ENCODE results near the gene FOSB. TPM values are rescaled to one million over a fixed set of nuclear protein-coding genes. Genes with fewer than 3 reads are reported as not detected.

FOSB gene
- total and polyA plus RNA-seq, 7 experiments from 2014 or later, result 2.1 to 1,925 (median 19.3) TPM

- Histone ChIP-seq H3K27ac (ENCODE audit: low read depth, low read length) (no peak overlapping the region), H3K36me3 (ENCODE audit: control insufficient read depth in 2 of 3, insufficient read depth in 3 of 3, low read length in 3 of 3) (no peaks in the 10 kb centered on the region), H3K4me3 (ENCODE audit: low read length) (no peak overlapping the region), H3K27me3 (ENCODE audit: control insufficient read depth in 2 of 2, insufficient read depth in 2 of 2, low read length in 2 of 2) (no peaks in the 10 kb centered on the region), H3K9me3 (ENCODE audit: control insufficient read depth in 2 of 3, low read length in 3 of 3) (no peaks in the 10 kb centered on the region), H3K4me1 (ENCODE audit: control insufficient read depth in 2 of 2, insufficient read depth in 2 of 2, low read length in 2 of 2) (peaks cover 28 to 38% of the 10 kb centered on the region in 2 donors)
- H3K27me3 Mint-ChIP-seq, result peaks cover 12 to 33% (median 19%) of the 10 kb centered on the region in 5 donors
- DNase-seq (no peak), ATAC-seq (no peak)
- peaks cover 28 to 47% (median 39%) of the 10 kb centered on the region in 7 donors for H3K4me1 Mint-ChIP-seq
- intact Hi-C loops (cut with micrococcal nuclease), result loop anchor here in 1 of 2 donors (5.0 kb wide), 1 partner anchor 493 kb away; the partner anchor contains the start of gene RELB
- CTCF ChIA-PET, result interaction anchor here (1.5 to 2.4 kb wide), 6 partner anchors 10 to 146 kb away, joined by 4 to 11 read pairs (median 8); no protein-coding TSS in a partner anchor
- peak overlapping the region in 1 of 9 donors; percentile 62 for H3K27ac Mint-ChIP-seq
- H3K4me3 Mint-ChIP-seq, result peak overlapping the region; percentile 63 to 92 (median 76)
- POLR2A ChIA-PET, result no interaction called here
- peaks cover 0 to 4% (median 0%) of the 10 kb centered on the region in 5 donors for H3K36me3 Mint-ChIP-seq
- H3K9me3 Mint-ChIP-seq, result peaks cover 0 to 1% (median 0%) of the 10 kb centered on the region in 11 donors
These were observed 27.4 kb downstream of the FOSB start for GRCh38 chr19:45495178-45495577.

GRCh38 chr19:45496349-45496953 lies 28.7 kb downstream of the FOSB start:
- H3K4me1 ChIP-seq (ENCODE audit: control insufficient read depth in 2 of 2, insufficient read depth in 2 of 2, low read length in 2 of 2), result peaks cover 28 to 38% of the 10 kb centered on the region in 2 donors
- Mint-ChIP-seq H3K36me3 (peaks cover 0 to 8% (median 4%) of the 10 kb centered on the region in 5 donors), H3K4me1 (peaks cover 28 to 52% (median 48%) of the 10 kb centered on the region in 7 donors)

GRCh38 chr19:45497791-45498190 lies 30.0 kb downstream of the FOSB start:
- POLR2A ChIA-PET, result interaction anchor here (0.6 kb wide), 1 partner anchor 8 kb away, joined by 3 read pairs; no protein-coding TSS in a partner anchor
- Histone ChIP-seq H3K27ac (ENCODE audit: low read depth, low read length) (no peak overlapping the region), H3K4me1 (ENCODE audit: control insufficient read depth in 2 of 2, insufficient read depth in 2 of 2, low read length in 2 of 2) (peaks cover 28 to 35% of the 10 kb centered on the region in 2 donors), H3K36me3 (ENCODE audit: control insufficient read depth in 2 of 3, insufficient read depth in 3 of 3, low read length in 3 of 3) (no peaks in the 10 kb centered on the region), H3K27me3 (ENCODE audit: control insufficient read depth in 2 of 2, insufficient read depth in 2 of 2, low read length in 2 of 2) (no peaks in the 10 kb centered on the region), H3K4me3 (ENCODE audit: low read length) (no peak overlapping the region), H3K9me3 (ENCODE audit: control insufficient read depth in 2 of 3, low read length in 3 of 3) (no peaks in the 10 kb centered on the region)
- H3K27me3 Mint-ChIP-seq, result peaks cover 5 to 37% (median 10%) of the 10 kb centered on the region in 5 donors
- H3K4me1 Mint-ChIP-seq, result peaks cover 28 to 52% (median 48%) of the 10 kb centered on the region in 7 donors
- no peak for DNase-seq
- peak overlapping the region; percentile 73 to 97 (median 84) for H3K4me3 Mint-ChIP-seq
- intact Hi-C loops (cut with micrococcal nuclease), result loop anchor here (1.0 to 5.0 kb wide), 7 partner anchors 9 to 495 kb away; partner anchors contain the start of genes OPA3 (in 1 of the 2) and RELB (in 1 of the 2)
- peaks cover 0 to 9% (median 4%) of the 10 kb centered on the region in 5 donors for H3K36me3 Mint-ChIP-seq
- H3K9me3 Mint-ChIP-seq, result no peaks in the 10 kb centered on the region
- H3K27ac Mint-ChIP-seq, result peak overlapping the region in 6 of 9 donors; percentile 22 to 87 (median 66)
- ATAC-seq, result no peak
- CTCF ChIA-PET, result interaction anchor here (0.6 to 1.6 kb wide), 2 partner anchors 19 to 801 kb away, joined by 3 to 4 read pairs; no protein-coding TSS in a partner anchor

More at GRCh38 chr19:45496349-45496953, 28.7 kb downstream of the FOSB start:
- Histone ChIP-seq H3K36me3 (ENCODE audit: control insufficient read depth in 2 of 3, insufficient read depth in 3 of 3, low read length in 3 of 3) (no peaks in the 10 kb centered on the region), H3K4me3 (ENCODE audit: low read length) (peak overlapping the region; percentile 65), H3K27ac (ENCODE audit: low read depth, low read length) (no peak overlapping the region), H3K9me3 (ENCODE audit: control insufficient read depth in 2 of 3, low read length in 3 of 3) (no peaks in the 10 kb centered on the region), H3K27me3 (ENCODE audit: control insufficient read depth in 2 of 2, insufficient read depth in 2 of 2, low read length in 2 of 2) (no peaks in the 10 kb centered on the region)
- Mint-ChIP-seq H3K9me3 (peaks cover 0 to 1% (median 0%) of the 10 kb centered on the region in 11 donors), H3K4me3 (peak overlapping the region; percentile 72 to 97 (median 77)), H3K27ac (peak overlapping the region in 4 of 9 donors; percentile 12 to 87 (median 48)), H3K27me3 (peaks cover 12 to 37% (median 19%) of the 10 kb centered on the region in 5 donors)
- CTCF ChIA-PET, result interaction anchor here (0.7 to 2.4 kb wide), 5 partner anchors 11 to 145 kb away, joined by 3 to 11 read pairs (median 9); no protein-coding TSS in a partner anchor
- POLR2A ChIA-PET, result interaction anchor here (0.6 to 1.3 kb wide), 8 partner anchors 9 to 408 kb away, joined by 3 to 5 read pairs (median 4); partner anchors contain the start of genes FOSB and OPA3
- DNase-seq (peak in 7 of 9 donors; percentile 44 to 75 (median 55)), ATAC-seq (peak; percentile 33)
- intact Hi-C loops (cut with micrococcal nuclease), result loop anchor here in 1 of 2 donors (5.0 kb wide), 1 partner anchor 494 kb away; the partner anchor contains the start of gene RELB

- peaks cover 28 to 35% of the 10 kb centered on the region in 2 donors for H3K4me1 ChIP-seq (ENCODE audit: control insufficient read depth in 2 of 2, insufficient read depth in 2 of 2, low read length in 2 of 2)
- Mint-ChIP-seq H3K27me3 (peaks cover 0 to 35% (median 7%) of the 10 kb centered on the region in 5 donors), H3K4me3 (peak within 1 kb of the TSS; percentile 84 to 97 (median 88)), H3K9me3 (no peaks in the 10 kb centered on the region), H3K4me1 (peaks cover 28 to 48% (median 42%) of the 10 kb centered on the region in 7 donors), H3K36me3 (peaks cover 0 to 9% (median 4%) of the 10 kb centered on the region in 5 donors), H3K27ac (peak within 1 kb of the TSS; percentile 63 to 90 (median 79))
- POLR2A ChIA-PET, result interaction anchor here (0.8 to 1.9 kb wide), 7 partner anchors 9 to 384 kb away, joined by 3 to 7 read pairs (median 4); partner anchors contain the start of gene VASP
- H3K27me3 ChIP-seq (ENCODE audit: control insufficient read depth in 2 of 2, insufficient read depth in 2 of 2, low read length in 2 of 2), result no peaks in the 10 kb centered on the region
- peak within 1 kb of the TSS; percentile 71 for H3K4me3 ChIP-seq (ENCODE audit: low read length)
- intact Hi-C loops (cut with micrococcal nuclease), result loop anchor here in 1 of 2 donors (1.0 to 5.0 kb wide), 3 partner anchors 25 to 496 kb away; partner anchors contain the start of gene RELB
- H3K36me3 ChIP-seq (ENCODE audit: control insufficient read depth in 2 of 3, insufficient read depth in 3 of 3, low read length in 3 of 3), result no peaks in the 10 kb centered on the region
- H3K27ac ChIP-seq (ENCODE audit: low read depth, low read length), result peak within 1 kb of the TSS; percentile 11
- H3K9me3 ChIP-seq (ENCODE audit: control insufficient read depth in 2 of 3, low read length in 3 of 3), result no peaks in the 10 kb centered on the region
- DNase-seq (peak; percentile 49 to 67 (median 60)), ATAC-seq (peak; percentile 65)
- CTCF ChIA-PET, result interaction anchor here (0.6 to 1.8 kb wide), 5 partner anchors 11 to 802 kb away, joined by 3 to 12 read pairs (median 4); no protein-coding TSS in a partner anchor
These were observed 30.8 kb downstream of the FOSB start, which contains the start of gene PPM1N for GRCh38 chr19:45498411-45499195. PPM1N (plus strand) TSS chr19:45498443; CDS start chr19:45498473, 30 bp downstream.

- CTCF ChIA-PET, result interaction anchor here (0.6 to 1.8 kb wide), 5 partner anchors 10 to 407 kb away, joined by 3 to 12 read pairs (median 4); no protein-coding TSS in a partner anchor
- ATAC-seq (peak; percentile 18), DNase-seq (peak in 8 of 9 donors; percentile 46 to 68 (median 61))
- intact Hi-C loops (cut with micrococcal nuclease), result loop anchor here in 1 of 2 donors (5.0 kb wide), 1 partner anchor 497 kb away; the partner anchor contains the start of gene RELB
- peak overlapping the region; percentile 62 for H3K4me3 ChIP-seq (ENCODE audit: low read length)
- Mint-ChIP-seq H3K27me3 (peaks cover 0 to 35% (median 7%) of the 10 kb centered on the region in 5 donors), H3K4me3 (peak overlapping the region; percentile 35 to 97 (median 74)), H3K27ac (peak overlapping the region in 8 of 9 donors; percentile 3 to 81 (median 54)), H3K36me3 (peaks cover 0 to 9% (median 4%) of the 10 kb centered on the region in 5 donors), H3K4me1 (peaks cover 28 to 45% (median 41%) of the 10 kb centered on the region in 7 donors), H3K9me3 (no peaks in the 10 kb centered on the region)
- no peak overlapping the region for H3K27ac ChIP-seq (ENCODE audit: low read depth, low read length)
- no peaks in the 10 kb centered on the region for H3K36me3 ChIP-seq (ENCODE audit: control insufficient read depth in 2 of 3, insufficient read depth in 3 of 3, low read length in 3 of 3)
- H3K4me1 ChIP-seq (ENCODE audit: control insufficient read depth in 2 of 2, insufficient read depth in 2 of 2, low read length in 2 of 2), result peaks cover 28 to 35% of the 10 kb centered on the region in 2 donors
- POLR2A ChIA-PET, result interaction anchor here (0.8 to 1.9 kb wide), 8 partner anchors 8 to 384 kb away, joined by 3 to 7 read pairs (median 4); partner anchors contain the start of gene VASP
- no peaks in the 10 kb centered on the region for H3K27me3 ChIP-seq (ENCODE audit: control insufficient read depth in 2 of 2, insufficient read depth in 2 of 2, low read length in 2 of 2)
- no peaks in the 10 kb centered on the region for H3K9me3 ChIP-seq (ENCODE audit: control insufficient read depth in 2 of 3, low read length in 3 of 3)
These were observed 31.7 kb downstream of the FOSB start for GRCh38 chr19:45499196-45500180.
